GM12875 (cell line): Measurements from ENCODE around the gene ENKD1.

Experiments used
- H3K4me3 ChIP-seq: one replicate; pipeline ENCODE4 v1.5.1; 2011; ENCODE audit warnings: low read depth, low read length, control low read depth
- TF ChIP-seq, protein P1 (sequence below): IDR thresholded peaks from 2 replicates; pipeline ENCODE4 v1.5.1; 2011; ENCODE audit warnings: low read depth, mild to moderate bottlenecking, control low read depth, inconsistent platforms, low read length, moderate library complexity, borderline replicate concordance; ENCODE audit not compliant: insufficient read depth

Gene ENKD1, protein sequence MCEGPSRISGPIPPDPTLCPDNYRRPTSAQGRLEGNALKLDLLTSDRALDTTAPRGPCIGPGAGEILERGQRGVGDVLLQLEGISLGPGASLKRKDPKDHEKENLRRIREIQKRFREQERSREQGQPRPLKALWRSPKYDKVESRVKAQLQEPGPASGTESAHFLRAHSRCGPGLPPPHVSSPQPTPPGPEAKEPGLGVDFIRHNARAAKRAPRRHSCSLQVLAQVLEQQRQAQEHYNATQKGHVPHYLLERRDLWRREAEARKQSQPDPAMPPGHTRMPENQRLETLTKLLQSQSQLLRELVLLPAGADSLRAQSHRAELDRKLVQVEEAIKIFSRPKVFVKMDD

DNA sequence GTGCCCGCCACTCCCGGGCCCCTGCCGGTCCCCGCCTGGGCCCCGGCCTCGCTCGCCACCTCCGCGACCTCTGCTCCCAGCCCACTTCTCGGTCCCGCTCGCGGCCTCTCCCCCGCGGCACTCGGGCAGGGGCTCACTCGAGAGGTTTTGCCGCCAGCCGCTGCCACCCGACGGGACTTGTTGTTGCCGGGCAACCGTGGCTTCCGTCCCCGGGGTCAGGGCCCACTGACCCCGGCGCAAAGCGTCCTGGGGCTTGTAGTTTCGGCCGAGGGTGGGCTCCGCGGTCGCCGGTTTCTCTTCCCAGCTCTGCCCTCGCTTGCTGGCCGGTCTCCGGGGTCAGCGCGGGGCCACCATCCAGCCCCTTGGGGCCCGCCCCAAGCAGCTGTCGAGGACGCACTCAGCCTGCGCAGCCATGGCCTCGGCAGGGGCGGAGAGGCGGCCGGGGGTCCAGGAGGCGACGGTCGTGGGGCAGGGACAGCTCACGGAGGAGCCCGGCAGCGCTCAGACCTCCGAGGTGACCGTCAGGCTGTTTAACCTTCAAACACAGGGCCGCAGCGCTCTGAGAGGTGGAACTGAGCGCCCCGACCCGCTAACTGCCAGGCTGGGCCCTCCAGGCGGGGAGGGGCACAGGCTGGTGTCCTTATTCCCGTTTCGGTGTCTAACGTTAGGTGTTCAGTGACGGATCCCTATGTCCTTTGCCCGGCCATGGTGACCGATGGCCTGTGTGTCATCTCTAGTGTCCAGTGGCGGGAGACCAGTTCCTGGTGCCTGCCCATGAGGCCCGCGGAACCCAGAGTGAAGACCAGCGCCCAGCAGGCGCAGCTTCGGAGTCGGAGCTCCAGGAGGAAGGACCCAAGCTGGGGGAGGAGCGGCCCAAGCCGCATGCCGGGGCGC lies at the start of gene ENKD1, which contains the start of gene C16orf86:
TSS of gene ENKD1 (minus strand) at position 192 of the 894 bp plus-strand sequence. CDS start 308 bp downstream, outside the sequence.
TSS of gene C16orf86 (plus strand) at position 256 of the 894 bp plus-strand sequence. CDS start at position 413, 157 bp downstream.
- TF ChIP-seq, protein P1, sequence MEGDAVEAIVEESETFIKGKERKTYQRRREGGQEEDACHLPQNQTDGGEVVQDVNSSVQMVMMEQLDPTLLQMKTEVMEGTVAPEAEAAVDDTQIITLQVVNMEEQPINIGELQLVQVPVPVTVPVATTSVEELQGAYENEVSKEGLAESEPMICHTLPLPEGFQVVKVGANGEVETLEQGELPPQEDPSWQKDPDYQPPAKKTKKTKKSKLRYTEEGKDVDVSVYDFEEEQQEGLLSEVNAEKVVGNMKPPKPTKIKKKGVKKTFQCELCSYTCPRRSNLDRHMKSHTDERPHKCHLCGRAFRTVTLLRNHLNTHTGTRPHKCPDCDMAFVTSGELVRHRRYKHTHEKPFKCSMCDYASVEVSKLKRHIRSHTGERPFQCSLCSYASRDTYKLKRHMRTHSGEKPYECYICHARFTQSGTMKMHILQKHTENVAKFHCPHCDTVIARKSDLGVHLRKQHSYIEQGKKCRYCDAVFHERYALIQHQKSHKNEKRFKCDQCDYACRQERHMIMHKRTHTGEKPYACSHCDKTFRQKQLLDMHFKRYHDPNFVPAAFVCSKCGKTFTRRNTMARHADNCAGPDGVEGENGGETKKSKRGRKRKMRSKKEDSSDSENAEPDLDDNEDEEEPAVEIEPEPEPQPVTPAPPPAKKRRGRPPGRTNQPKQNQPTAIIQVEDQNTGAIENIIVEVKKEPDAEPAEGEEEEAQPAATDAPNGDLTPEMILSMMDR: no peak
- H3K4me3 ChIP-seq: peak within 1 kb of the TSS; percentile 68

DNA sequence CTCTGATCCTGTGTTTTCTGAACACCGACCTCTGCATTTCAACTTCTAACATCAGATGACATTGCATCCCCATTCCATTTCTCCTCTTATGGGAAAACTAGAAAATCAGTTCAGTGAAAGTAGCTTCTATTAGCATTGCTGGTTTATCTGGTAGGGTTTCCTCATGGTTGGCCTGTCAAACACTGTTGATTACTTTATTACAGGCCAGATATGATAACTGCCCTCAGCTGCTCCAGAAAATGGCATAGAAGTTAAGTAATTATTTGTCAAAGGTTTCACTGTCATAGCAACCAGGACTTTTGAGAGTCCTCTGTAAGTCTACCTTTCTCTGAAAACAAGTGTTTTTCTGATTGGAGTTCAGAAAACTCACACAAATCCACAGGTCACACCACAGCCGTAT lies 49.5 kb upstream of the ENKD1 start:
- H3K4me3 ChIP-seq: no peak overlapping the region
- TF ChIP-seq, protein P1: no peak

DNA sequence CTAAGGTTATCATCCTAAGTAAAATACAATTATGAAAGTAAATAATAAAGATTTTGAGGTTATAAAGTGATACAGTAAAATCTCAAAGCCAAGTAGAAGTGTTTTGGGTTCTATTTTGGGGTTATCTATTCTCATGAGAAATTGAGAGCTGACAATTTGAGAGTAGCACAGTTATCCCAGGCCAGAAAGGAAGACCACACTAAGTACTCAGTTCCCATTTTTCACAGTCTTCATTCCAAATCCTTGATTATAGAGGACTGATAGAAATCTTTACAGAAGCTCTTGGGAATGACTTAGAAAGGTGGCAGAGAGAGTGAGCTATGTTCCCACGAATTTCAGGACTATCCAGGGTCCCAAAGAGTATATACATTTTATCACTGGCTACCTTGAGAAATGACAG lies 48.0 kb upstream of the ENKD1 start:
- TF ChIP-seq, protein P1: no peak
- no peak overlapping the region for H3K4me3 ChIP-seq

DNA sequence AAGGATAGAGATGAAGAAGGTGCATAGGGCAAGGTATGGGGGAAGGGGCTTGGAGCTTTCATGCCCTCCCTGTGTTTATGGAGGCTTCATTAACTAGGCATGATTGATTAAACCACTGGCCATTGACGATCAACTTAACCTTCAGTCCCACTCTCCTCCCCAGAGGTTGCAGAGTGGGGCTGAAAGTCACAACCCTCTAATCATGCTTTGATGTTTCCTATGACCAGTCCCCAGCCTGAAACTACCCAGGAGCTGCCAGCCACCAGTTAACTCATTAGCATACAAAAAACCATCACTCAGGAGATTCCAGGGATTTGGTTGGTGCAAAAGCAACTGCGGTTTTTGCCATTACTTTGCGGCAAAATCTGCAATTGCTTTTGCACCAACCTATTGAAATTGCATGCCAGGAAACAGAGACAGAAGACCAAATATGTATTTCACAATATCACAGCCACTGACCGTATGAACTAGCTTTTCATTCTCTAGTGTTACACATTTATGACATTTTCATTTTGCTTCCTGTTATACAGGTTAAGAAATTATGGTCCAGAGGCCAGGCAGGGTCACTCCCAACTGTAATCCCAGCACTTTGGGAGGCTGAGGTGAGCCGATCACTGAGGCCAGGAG lies 47.2 kb upstream of the ENKD1 start:
- no peak overlapping the region for H3K4me3 ChIP-seq
- TF ChIP-seq, protein P1: no peak

DNA sequence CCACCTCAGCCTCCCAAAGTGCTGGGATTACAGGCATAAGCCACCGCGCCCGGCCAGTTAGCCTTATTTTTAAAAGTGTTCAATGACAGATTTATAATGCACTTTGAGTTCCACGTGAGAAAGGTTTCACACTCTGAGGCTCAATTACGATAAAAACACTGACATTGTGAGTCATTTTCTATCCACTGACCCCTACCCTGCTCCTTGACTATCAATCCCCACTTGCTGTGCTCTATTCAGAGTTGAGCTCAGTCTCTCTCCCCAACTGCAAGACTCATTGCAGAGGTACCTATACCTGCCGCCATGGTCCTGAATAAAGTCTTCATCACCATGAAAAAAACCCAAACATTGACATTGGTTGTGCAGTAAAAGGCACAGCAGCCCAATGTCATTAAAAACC lies 44.1 kb upstream of the ENKD1 start:
- TF ChIP-seq, protein P1: no peak
- no peak overlapping the region for H3K4me3 ChIP-seq

DNA sequence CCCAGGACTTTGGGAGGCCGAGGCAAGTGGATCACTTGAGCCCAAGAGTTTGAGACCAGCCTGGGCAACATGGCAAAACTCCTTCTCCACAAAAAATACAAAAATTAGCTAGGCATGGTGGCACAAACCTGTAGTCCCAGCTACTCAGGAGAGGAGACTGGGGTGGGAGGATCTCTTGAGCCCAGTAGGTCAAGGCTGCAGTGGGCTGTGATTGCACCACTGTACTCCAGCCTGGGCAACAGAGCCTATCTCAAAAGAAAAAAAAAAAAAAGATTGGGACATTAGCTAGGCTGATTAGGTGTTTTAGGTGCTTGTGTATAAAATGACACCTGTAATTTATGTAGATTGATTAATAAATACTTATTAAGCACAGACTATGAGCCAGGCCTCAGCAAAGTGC lies 42.5 kb upstream of the ENKD1 start:
- TF ChIP-seq, protein P1: no peak
- no peak overlapping the region for H3K4me3 ChIP-seq
